HepG2 (cell line): ENCODE results near the gene UROD. TPM values are rescaled to one million over a fixed set of nuclear protein-coding genes. Genes with fewer than 3 reads are reported as not detected.

Source experiments
- ATAC-seq: fragments of 200-7000 bp; cut with Tn5 transposase; 3 replicates; pipeline ENCODE4 v1.9.1; 2020; ENCODE audit warnings: mild to moderate bottlenecking, moderate library complexity
- BruUV-seq: library from RNA; stranded (reverse); fragments of 400-500 nt; replicated peaks from 2 replicates; lab custom pipeline; 2021; lab: Mats Ljungman, UMichigan
- CTCF ChIA-PET: fragments of 300-600 bp; formaldehyde crosslinking; extraction: SDS; loops from one replicate; lab custom pipeline; 2021; ENCODE audit warnings: low total read pairs, inconsistent platforms, low intra/inter-chr PET ratio; lab: Yijun Ruan, JAX
- POLR2A ChIA-PET: fragments of 350-600 bp; sonication (Branson Sonifier 250); formaldehyde crosslinking; loops from one replicate; lab custom pipeline; 2020; ENCODE audit warnings: antibody characterized with exemption, inconsistent platforms; lab: Yijun Ruan, JAX
- DNase-seq: peaks from one replicate; pipeline ENCODE4 v3.0.0-alpha.2; 2015; ENCODE audit warnings: low spot score
- FAIRE-seq: peaks from 3 replicates; lab custom pipeline; 2011; peaks lifted over from hg19 to GRCh38; lab: Jason Lieb, UNC
- H2AFZ ChIP-seq: one replicate; pipeline ENCODE4 v1.6.1; 2011; ENCODE audit warnings: low read length, inconsistent platforms
- H3K27ac ChIP-seq: fragments of 300-600 bp; 3 replicates; pipeline ENCODE4 v1.8.0; 2011; ENCODE audit warnings: mixed run types, mild to moderate bottlenecking, mixed read lengths, low read length, inconsistent platforms; ENCODE audit not compliant: insufficient read depth; ENCODE audit errors: extremely low read length
- H3K27me3 ChIP-seq, 2 experiments: fragments of 200-600 bp in 1 of 2; 2 replicates in 1 of 2; 3 replicates in 1 of 2; pipeline versions ENCODE4 v1.6.0 to v1.8.0; 2011; ENCODE audit warnings: low read length in 2 of 2, mild to moderate bottlenecking in 2 of 2, moderate library complexity in 2 of 2, inconsistent platforms in 1 of 2; ENCODE audit not compliant: insufficient read depth in 2 of 2, control insufficient read depth in 1 of 2
- H3K36me3 ChIP-seq, 2 experiments: fragments of 200-600 bp in 1 of 2; replicated peaks in 1 of 2; 2 replicates in 1 of 2; 3 replicates in 1 of 2; pipeline versions ENCODE4 v1.5.1 to v1.8.0; 2011; ENCODE audit warnings: low read length in 2 of 2, inconsistent platforms in 1 of 2; ENCODE audit not compliant: insufficient read depth in 2 of 2, control insufficient read depth in 1 of 2
- H3K4me1 ChIP-seq: 2 replicates; pipeline ENCODE4 v1.5.1; 2012; ENCODE audit warnings: low read length, inconsistent platforms; ENCODE audit not compliant: insufficient read depth
- H3K4me2 ChIP-seq: 2 replicates; pipeline ENCODE4 v1.6.0; 2011; ENCODE audit warnings: low read depth, low read length, inconsistent platforms
- H3K4me3 ChIP-seq, 3 experiments: fragments of 200-600 bp in 1 of 3; sonication (generic), shearing (Covaris generic) in 1 of 3; replicated peaks in 1 of 3; 2 replicates each; pipeline ENCODE4 v1.5.1; 2011 to 2016; ENCODE audit warnings: low read length in 3 of 3, inconsistent platforms in 2 of 3, low read depth in 2 of 3, mild to moderate bottlenecking in 2 of 3, control low read depth in 1 of 3, mixed read lengths in 1 of 3; ENCODE audit not compliant: insufficient read depth in 1 of 3
- H3K79me2 ChIP-seq: one replicate; pipeline ENCODE4 v1.6.1; 2011; ENCODE audit warnings: low read length, inconsistent platforms; ENCODE audit not compliant: insufficient read depth
- H3K9ac ChIP-seq: 2 replicates; pipeline ENCODE4 v1.6.0; 2011; ENCODE audit warnings: mild to moderate bottlenecking, low read depth, low read length, inconsistent platforms; ENCODE audit not compliant: insufficient read depth
- H3K9me3 ChIP-seq: 2 replicates; pipeline ENCODE4 v1.5.1; 2012; ENCODE audit warnings: mild to moderate bottlenecking, low read length
- H4K20me1 ChIP-seq: 2 replicates; pipeline ENCODE4 v1.6.0; 2011; ENCODE audit warnings: inconsistent platforms, mild to moderate bottlenecking, low read length, moderate library complexity; ENCODE audit not compliant: insufficient read depth
- CREB1 ChIP-seq, 2 experiments: fragments of 450-650 bp in 1 of 2; IDR thresholded peaks; 2 replicates each; pipeline ENCODE4 v1.6.1; 2016 to 2017; ENCODE audit warnings: control low read depth in 1 of 2, mild to moderate bottlenecking in 1 of 2, missing compliant biosample characterization in 1 of 2, missing genetic modification characterization in 1 of 2
- MTA1 ChIP-seq: sonication (generic); formaldehyde crosslinking; IDR thresholded peaks from 2 replicates; pipeline ENCODE4 v1.4.0; 2020; ENCODE audit warnings: missing genetic modification reagents, mild to moderate bottlenecking, borderline replicate concordance
- NR1H2 ChIP-seq: sonication (generic); formaldehyde crosslinking; IDR thresholded peaks from 2 replicates; pipeline ENCODE4 v1.8.1; 2022; ENCODE audit warnings: low read depth, missing genetic modification reagents, borderline replicate concordance
- PCBP1 ChIP-seq: fragments of 200-400 bp; formaldehyde crosslinking; IDR thresholded peaks from 2 replicates; pipeline ENCODE4 v1.6.1; 2017; ENCODE audit warnings: mild to moderate bottlenecking, low read depth, low read length, borderline replicate concordance
- WIZ ChIP-seq: sonication (generic); formaldehyde crosslinking; IDR thresholded peaks from 2 replicates; pipeline ENCODE4 v1.5.1; 2020; ENCODE audit warnings: mild to moderate bottlenecking, missing genetic modification reagents
- ZFP90 ChIP-seq: sonication (generic); formaldehyde crosslinking; IDR thresholded peaks from 2 replicates; pipeline ENCODE4 v1.8.0; 2022; ENCODE audit warnings: missing genetic modification reagents, mild to moderate bottlenecking, inconsistent platforms, borderline replicate concordance
- ZNF577 ChIP-seq: sonication (generic); formaldehyde crosslinking; IDR thresholded peaks from 2 replicates; pipeline ENCODE4 v1.4.0; 2020; ENCODE audit warnings: mild to moderate bottlenecking, low read depth, missing genetic modification reagents, borderline replicate concordance
- ZNF607 ChIP-seq: sonication (generic); formaldehyde crosslinking; IDR thresholded peaks from 2 replicates; pipeline ENCODE4 v1.5.1; 2020; ENCODE audit warnings: missing genetic modification reagents, mild to moderate bottlenecking, borderline replicate concordance
- WGBS: methylation state at CpG from one replicate; pipeline ENCODE4 v1.1.6; 2017; ENCODE audit warnings: low lambda C conversion rate; 5-methylcytosine and 5-hydroxymethylcytosine counted together
- in situ Hi-C: cut with HindIII; loops from 2 replicates; pipeline ENCODE4 v1.10.0; 2017; ENCODE audit warnings: low pct_unique_long_range_greater_than_20kb; ENCODE audit not compliant: extremely low pct_ligation_motif_present
- intact Hi-C: fragments of 100-400 bp; cut with micrococcal nuclease; formaldehyde crosslinking; loops from one replicate; pipeline ENCODE4 v1.10.0; 2022; ENCODE audit not compliant: unreplicated experiment
- polyA plus RNA-seq, 8 experiments: library from polyadenylated mRNA; depleted of rRNA in 3 of 8; stranded (reverse) in 7 of 8; unstranded in 1 of 8; fragments of >200 nt; fragmentation: Illumina TruSeq in 4 of 8; extraction: Trizol in 4 of 8; gene quantifications; 2 replicates each; pipeline versions ENCODE4 v1.2.1 to v1.2.3, GENCODE V29; 2011 to 2016; ENCODE audit warnings: low read depth in 4 of 8, missing spikeins in 1 of 8, mixed read lengths in 1 of 8; ENCODE audit not compliant: insufficient read depth in 1 of 8
- total RNA-seq, 5 experiments: library from RNA; depleted of rRNA; stranded (reverse); fragments of >200 nt; fragmentation: Illumina TruSeq; extraction: Trizol; gene quantifications; 2 replicates each; pipeline ENCODE4 v1.2.3, GENCODE V29; 2016; ENCODE audit warnings: low read depth in 1 of 5
- TF ChIP-seq, protein P1 (sequence below): sonication (generic); formaldehyde crosslinking; IDR thresholded peaks from 2 replicates; pipeline ENCODE4 v1.4.0; 2020; ENCODE audit warnings: missing genetic modification reagents

The UROD gene
- total and polyA plus RNA-seq, 2 of the 13 experiments (the other 11 are each of a cell fraction or from before 2014, with no cell fraction given): 162 to 171 TPM

DNA sequence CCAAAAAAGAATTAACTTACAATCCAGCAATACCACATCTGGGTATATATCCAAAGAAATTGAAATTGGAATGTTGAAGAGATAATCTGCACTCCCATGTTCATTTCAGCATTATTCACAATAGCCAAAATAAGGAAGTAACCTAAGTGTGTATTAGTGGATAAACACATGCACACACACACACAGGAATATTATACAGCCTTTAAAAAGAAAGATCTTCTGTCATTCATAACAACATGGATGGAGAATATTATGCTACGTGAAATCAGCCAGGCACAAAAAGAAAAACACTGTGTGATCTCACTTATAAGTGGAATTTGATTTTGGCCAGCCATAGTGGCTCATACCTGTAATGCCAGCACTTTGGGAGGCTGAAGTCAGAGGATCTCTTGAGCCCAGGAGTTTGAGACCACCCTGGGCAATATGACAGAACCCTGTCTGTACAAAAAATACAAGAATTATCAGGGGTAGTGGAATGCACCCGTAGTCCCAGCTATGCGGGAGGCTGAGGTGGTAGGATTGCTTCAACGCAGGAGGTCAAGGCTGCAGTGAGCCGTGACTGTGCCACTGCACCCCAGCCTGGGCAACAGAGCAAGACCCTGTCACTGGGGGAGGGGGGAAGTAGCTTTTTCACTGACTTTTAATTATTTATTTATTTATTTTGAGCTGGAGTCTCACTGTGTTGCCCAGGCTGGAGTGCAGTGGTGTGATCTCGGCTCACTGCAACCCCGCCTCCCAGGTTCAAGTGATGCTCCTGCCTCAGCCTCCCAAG is 16.4 kb upstream of the UROD start:
- H3K27me3 ChIP-seq: no peaks in the 10 kb centered on the region
- no peaks in the 10 kb centered on the region for H3K36me3 ChIP-seq
- no peak for ATAC-seq
- H3K79me2 ChIP-seq: no peaks in the 10 kb centered on the region
- 72% methylated on average over 6 of the region's 7 CpGs for WGBS
- ChIA-PET CTCF (no interaction called here), POLR2A (interaction anchor here (1.3 to 2.3 kb wide), 2 partner anchors 16 to 344 kb away, joined by 4 to 9 read pairs; partner anchors contain the start of genes HECTD3, TOE1 and UROD)
- H3K4me1 ChIP-seq: peaks cover 12% of the 10 kb centered on the region
- H3K4me2 ChIP-seq: no peak overlapping the region
- no peak overlapping the region for H3K9ac ChIP-seq
- no peak overlapping the region for H2AFZ ChIP-seq
- no peaks in the 10 kb centered on the region for H4K20me1 ChIP-seq
- no TSS peak for BruUV-seq
- intact Hi-C loops: no loop called here
- peak; percentile 12 for FAIRE-seq
- no peaks in the 10 kb centered on the region for H3K9me3 ChIP-seq
- H3K27ac ChIP-seq: no peak overlapping the region
- in situ Hi-C loops: no loop called here
- no peak overlapping the region for H3K4me3 ChIP-seq
- TF ChIP-seq MTA1 (CRISPR knock-in tag) (no peak), ZFP90 (no peak), ZNF607 (no peak), PCBP1 (no peak), NR1H2 (CRISPR knock-in tag) (no peak), ZNF577 (no peak), CREB1 (IDR thresholded peaks at IDR 0.05) (no peak), CREB1 (CRISPR knock-in tag; IDR thresholded peaks at IDR 0.05) (no peak), WIZ (CRISPR knock-in tag) (no peak)
- TF ChIP-seq, protein P1, sequence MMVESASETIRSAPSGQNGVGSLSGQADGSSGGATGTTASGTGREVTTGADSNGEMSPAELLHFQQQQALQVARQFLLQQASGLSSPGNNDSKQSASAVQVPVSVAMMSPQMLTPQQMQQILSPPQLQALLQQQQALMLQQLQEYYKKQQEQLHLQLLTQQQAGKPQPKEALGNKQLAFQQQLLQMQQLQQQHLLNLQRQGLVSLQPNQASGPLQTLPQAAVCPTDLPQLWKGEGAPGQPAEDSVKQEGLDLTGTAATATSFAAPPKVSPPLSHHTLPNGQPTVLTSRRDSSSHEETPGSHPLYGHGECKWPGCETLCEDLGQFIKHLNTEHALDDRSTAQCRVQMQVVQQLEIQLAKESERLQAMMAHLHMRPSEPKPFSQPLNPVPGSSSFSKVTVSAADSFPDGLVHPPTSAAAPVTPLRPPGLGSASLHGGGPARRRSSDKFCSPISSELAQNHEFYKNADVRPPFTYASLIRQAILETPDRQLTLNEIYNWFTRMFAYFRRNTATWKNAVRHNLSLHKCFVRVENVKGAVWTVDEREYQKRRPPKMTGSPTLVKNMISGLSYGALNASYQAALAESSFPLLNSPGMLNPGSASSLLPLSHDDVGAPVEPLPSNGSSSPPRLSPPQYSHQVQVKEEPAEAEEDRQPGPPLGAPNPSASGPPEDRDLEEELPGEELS (CRISPR knock-in tag): no peak
- DNase-seq: no peak
